H7 (cell line): ENCODE measurements around the gene SMCHD1. TPM values are rescaled to one million over a fixed set of nuclear protein-coding genes. Genes with fewer than 3 reads are reported as not detected.
A peak's percentile ranks its signal among the peaks of the same experiment; 100 is the strongest.
"Not testable (repeated sequence)": the region's sequence is repeated elsewhere in the genome, so short reads cannot be mapped to it uniquely, and the experiment has no call there.

Experiments
- DNase-seq: peaks from one replicate; pipeline ENCODE4 v3.0.0; 2012
- H3K27me3 ChIP-seq: 2 replicates; pipeline ENCODE4 v1.6.0; 2011; ENCODE audit warnings: mild to moderate bottlenecking, low read length; ENCODE audit not compliant: control insufficient read depth, insufficient read depth
- H3K36me3 ChIP-seq: replicated peaks from 2 replicates; pipeline ENCODE4 v1.5.1; 2011; ENCODE audit warnings: low read length; ENCODE audit not compliant: control insufficient read depth, insufficient read depth
- H3K4me3 ChIP-seq: 2 replicates; pipeline ENCODE4 v1.5.1; 2011; ENCODE audit warnings: low read depth, mild to moderate bottlenecking, control low read depth, low read length, moderate library complexity; ENCODE audit not compliant: insufficient read depth
- total RNA-seq: library from RNA; depleted of rRNA; stranded (reverse); fragments of >200 nt; shearing (Covaris generic); gene quantifications from 2 replicates; pipeline ENCODE4 v1.2.3, GENCODE V29; 2014

Gene SMCHD1
- total RNA-seq, 1 experiment from 2014 or later, result 24.4 TPM

DNA sequence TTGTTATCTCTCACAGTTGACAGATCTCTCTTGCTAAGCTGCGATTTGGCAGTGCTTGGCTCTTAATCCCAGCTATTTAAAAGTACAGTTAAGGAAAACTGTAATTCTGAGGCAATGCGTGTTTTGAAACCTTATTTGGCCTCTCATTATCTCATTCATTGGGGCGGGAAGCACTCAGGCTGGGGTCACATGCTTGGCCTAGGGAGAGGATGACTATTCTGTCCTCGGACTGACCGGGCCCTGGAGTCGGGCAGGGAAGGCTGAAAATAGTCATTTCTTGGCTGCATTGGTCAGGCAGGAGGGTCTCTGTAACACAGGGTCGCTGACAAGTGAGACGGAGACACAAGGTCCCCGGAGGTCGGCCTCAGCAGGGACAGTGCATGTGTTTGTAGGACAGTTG, 171.1 kb downstream of the SMCHD1 start:
- no peak for DNase-seq
- Histone ChIP-seq H3K4me3 (no peak overlapping the region), H3K27me3 (no peaks in the 10 kb centered on the region), H3K36me3 (no peaks in the 10 kb centered on the region)

DNA sequence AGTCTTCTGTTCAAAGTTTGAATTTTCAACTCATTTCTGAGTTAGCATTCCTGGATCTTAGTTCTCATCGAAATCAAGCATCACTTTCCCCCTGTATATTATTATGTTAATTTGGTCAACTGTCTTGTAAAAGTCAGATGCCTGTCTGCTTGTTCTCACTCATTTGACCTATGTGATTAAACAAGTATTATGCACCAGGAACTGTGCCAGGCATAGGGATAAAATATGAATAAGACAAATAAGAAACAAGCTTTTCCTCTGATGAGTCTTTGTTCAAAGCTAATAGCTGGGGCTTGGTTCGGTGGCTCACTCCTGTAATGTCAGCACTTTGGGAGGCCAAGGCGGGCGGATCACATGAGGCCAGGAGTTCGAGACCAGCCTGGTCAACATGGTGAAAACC, 171.5 kb downstream of the SMCHD1 start:
- DNase-seq, result no peak
- no peaks in the 10 kb centered on the region for H3K27me3 ChIP-seq
- no peaks in the 10 kb centered on the region for H3K36me3 ChIP-seq
- H3K4me3 ChIP-seq, result no peak overlapping the region

DNA sequence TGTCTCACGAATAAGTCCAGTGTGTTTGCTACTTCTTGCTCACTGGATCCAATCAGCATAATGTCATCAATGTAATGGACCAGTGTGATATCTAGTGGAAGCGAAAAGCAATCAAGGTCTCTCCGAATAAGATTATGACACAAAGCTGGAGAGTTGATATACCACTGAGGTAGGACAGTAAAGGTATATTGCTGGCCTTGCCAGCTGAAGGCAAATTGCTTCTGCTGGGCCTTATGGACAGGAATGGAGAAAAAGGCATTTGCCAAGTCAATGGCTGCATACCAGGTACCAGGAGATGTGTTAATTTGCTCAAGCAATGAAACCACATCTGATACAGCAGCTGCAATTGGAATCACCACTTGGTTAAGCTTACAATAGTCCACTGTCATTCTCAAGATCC, 180.6 kb downstream of the SMCHD1 start:
- not testable (repeated sequence) for DNase-seq, H3K4me3 ChIP-seq, H3K36me3 ChIP-seq, H3K27me3 ChIP-seq

DNA sequence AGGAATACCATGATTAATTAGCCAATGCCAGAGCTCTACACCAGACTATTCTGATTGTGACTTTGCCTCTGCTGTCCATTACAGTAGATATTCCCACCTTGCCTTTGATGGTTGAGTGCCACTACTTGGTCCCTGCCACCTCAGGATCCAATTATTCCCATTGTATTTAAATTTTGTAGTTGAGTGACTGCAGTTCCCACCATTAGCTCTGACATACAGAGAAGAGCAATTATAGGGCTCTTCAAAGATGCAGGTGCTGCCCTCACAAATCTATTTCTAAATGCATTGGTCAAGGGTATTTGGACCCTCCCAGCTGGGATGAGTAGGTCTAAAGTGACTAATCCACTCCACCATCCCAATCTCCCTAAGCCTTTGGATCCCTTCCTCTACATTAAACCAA, 181.8 kb downstream of the SMCHD1 start:
- not testable (repeated sequence) for H3K36me3 ChIP-seq, H3K4me3 ChIP-seq, DNase-seq, H3K27me3 ChIP-seq

DNA sequence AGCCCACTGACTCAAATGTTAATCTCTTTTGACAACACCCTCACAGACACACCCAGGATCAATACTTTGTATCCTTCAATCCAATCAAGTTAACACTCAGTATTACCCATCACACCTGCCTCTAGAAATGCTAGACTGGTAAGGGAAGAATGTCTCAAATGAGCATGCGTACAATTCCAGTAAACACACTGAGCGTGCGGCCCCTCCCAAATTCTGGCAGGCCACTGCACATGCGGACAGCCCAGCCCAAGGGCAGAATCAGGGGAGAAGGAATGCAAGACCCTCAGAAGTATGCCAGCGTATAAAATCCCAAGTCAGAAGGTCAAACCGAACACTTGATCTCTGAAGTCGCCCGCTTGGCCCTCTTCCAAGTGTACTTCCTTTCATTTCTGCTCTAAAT, 183.7 kb downstream of the SMCHD1 start:
- Histone ChIP-seq H3K4me3 (no peak overlapping the region), H3K27me3 (peaks cover 3% of the 10 kb centered on the region; the same call in 1 of the 2 replicates), H3K36me3 (no peaks in the 10 kb centered on the region)
- DNase-seq, result no peak

DNA sequence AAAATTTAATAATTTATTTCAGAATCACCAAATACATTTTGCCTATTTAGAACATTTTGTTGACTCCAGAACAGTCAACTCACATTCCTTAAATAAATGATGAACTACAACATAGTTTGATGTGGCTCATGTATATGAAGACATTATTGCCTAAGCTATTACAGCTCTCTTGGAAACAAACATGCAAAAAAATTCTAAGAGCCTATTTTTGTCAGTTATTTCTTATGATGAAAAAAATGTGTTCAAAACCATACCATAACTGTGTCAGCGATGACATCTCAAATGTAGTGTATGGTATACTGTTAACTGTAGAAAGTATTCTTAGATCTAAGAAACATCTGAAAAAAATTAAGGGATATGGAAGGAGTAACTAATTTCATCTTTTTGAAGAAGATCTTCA, 185.0 kb downstream of the SMCHD1 start:
- no peak for DNase-seq
- Histone ChIP-seq H3K36me3 (no peaks in the 10 kb centered on the region), H3K4me3 (no peak overlapping the region), H3K27me3 (peaks cover 12% of the 10 kb centered on the region)

DNA sequence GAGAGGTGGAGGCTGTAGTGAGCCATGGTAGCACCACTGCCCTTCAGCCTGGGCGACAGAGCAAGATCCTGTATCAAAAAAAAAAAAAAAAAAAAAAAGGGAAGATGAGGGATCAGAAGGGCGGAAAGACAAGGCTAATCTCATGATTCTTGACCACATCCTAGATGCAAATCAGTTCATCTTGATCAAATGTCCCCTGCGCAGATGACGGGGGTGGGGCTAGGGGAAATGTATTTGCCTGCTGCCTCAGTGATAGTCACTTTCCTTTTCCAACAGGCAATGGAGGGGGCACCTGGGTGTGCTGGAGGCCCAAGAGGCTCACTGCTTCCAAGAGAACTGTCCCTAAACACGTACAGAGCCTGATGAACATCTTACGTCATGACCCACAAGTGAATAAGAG, 187.6 kb downstream of the SMCHD1 start:
- no peak for DNase-seq
- Histone ChIP-seq H3K27me3 (peaks cover 36% of the 10 kb centered on the region), H3K36me3 (no peaks in the 10 kb centered on the region), H3K4me3 (no peak overlapping the region)

DNA sequence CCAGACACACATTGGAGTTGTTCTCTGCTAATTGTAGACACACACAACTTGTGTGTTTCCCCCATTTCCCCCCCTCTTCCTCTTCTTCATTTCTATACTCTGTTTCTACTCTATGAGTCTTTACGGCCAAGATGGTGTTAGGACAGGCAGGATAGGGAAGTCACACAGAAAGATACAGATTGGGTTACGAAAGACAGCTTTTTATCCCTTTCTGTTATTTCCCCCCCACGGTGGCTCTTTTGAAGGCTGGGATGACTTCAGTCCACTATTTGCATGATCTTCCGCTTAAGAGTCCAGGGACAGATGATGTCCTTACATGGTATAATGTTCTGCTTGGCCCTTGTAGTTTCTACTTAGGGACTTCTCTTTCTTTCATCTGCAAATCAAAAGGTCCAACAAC, 189.6 kb downstream of the SMCHD1 start:
- Histone ChIP-seq H3K36me3 (no peaks in the 10 kb centered on the region), H3K27me3 (peaks cover 50% of the 10 kb centered on the region), H3K4me3 (no peak overlapping the region)
- no peak for DNase-seq

DNA sequence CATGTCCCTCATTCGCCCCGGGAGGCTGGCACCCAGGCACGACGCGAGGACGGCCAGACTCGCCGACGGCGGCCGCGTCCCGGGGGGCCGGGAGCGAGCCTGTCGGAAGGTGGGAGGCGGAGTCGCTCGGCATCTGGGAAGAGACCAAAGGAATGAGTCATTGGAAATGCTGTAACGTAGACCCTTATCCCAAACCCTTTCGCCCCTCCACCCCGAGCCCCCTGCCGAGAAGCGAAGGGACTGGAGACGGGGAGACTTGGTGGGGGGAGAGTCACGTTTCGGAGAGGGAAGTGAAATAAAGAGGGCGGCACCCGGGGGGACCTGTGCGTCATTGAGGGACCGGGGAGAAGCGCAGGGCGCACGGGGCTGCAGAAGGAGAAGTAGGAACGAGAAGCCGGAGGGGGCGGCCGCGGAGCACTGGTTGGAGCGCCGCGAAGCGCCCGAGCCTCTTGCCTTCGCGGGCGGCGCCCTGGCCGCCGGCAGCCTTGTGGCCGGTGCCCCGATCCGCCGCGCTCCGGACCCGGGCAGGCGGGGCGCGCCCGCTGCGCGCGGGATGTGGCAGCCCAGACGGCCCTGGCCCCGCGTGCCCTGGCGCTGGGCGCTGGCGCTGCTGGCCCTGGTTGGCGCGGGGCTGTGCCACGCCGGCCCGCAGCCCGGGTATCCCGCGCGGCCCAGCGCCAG, 191.2 kb downstream of the SMCHD1 start, which contains the start of gene EMILIN2:
Gene EMILIN2, plus strand, starts transcription at position 371 of the 681 bp plus-strand sequence. Its CDS starts 183 bp downstream, at position 554.
- peaks cover 50% of the 10 kb centered on the region for H3K27me3 ChIP-seq
- no peaks in the 10 kb centered on the region for H3K36me3 ChIP-seq

DNA sequence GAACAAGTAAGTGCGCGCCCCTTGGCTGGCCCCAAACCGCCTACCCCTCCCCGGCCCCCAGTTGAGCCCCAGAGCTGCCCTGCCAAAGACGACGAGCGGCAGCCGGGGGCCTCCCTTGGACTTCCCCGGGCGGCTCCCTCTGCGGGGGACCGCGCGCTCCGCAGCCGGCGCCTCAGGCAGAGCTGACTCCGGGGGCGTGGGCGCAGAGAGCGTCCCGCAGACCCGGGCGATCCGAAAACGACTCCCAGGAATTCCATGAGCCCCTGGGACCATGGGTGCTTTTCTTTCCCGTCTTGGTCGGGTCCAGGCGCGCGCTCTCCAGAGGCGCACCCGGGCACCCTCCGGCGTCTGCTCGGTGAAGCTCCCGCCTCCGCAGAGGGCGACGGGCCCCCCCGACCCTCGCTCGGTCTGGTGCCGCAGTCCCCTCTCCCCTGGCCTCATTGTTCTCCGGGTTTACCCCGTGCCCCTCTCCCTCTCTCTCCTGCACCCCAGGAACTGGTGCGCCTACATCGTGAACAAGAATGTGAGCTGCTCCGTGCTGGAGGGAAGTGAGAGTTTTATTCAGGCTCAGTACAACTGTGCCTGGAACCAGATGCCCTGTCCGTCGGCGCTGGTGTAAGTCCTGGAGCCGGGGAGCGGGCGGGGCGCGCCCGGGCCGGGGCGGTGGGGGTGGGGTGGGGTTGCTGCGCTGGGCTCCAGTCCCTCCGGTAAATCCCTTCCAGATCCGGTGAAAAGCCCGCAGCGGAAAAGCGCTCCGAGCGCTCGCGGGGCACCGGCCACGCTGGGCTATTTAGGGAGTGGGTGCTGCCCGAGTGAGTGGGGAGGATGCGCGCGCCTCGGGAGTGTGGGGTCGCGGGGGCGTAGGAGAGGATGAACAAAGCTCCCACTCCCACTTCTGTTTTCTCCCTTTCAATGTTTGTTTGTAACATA, 192.1 kb downstream of the SMCHD1 start:
- Histone ChIP-seq H3K36me3 (no peaks in the 10 kb centered on the region), H3K4me3 (peak overlapping the region; percentile 68), H3K27me3 (peaks cover 50% of the 10 kb centered on the region)
- DNase-seq, result peak; percentile 92

More for the DNA sequence above, 191.2 kb downstream of the SMCHD1 start, which contains the start of gene EMILIN2:
- peak; percentile 88 for DNase-seq
- H3K4me3 ChIP-seq, result peak within 1 kb of the TSS; percentile 68

DNA sequence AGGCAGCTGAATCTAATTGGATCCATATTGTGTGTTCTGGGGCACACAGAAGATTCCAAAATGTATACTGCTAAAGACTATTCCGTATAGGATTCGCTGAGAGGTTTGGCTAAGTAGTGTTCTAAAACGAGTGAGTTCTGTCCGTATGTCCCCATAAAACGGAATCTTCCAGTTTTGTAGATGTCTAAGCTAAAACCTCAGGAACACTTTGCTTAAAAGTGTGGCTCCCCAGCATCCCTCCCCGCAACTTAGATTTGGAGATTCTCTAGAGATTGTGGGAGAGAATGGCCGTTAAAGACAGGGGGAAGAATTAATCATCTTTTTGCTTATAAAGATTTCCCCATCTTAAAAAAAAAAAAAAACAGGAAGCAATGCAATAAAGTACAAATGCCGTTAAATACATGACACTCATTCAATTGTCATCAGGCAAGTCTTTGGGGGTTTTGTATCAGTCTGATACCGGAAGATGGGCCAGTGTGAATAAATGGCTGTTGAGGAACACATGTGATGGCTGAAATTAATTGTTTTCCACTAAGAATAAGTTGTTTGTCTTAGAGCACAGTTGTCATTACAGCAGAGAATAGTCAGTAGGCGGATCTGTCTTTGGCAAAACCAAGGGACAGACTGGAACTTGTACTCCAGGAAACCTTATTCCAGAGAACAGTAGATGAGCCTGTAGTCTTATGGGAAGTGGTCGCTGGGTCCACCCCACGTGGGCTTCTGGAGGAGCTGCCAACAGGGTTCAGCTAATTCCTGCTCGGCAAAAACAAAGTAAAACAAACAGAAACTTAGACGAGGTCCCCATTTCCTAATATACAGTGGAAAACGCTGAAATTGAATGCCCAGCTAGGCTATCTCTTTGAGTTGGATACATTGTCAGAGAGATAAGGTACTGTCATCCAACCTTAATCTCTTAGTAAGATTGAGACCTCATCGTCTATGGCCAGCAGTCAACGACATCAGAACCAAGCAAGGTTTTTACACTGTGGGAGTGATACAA, 193.0 kb downstream of the SMCHD1 start:
- Histone ChIP-seq H3K27me3 (peaks cover 47% of the 10 kb centered on the region), H3K36me3 (no peaks in the 10 kb centered on the region), H3K4me3 (peak overlapping the region; percentile 68)
- peak; percentile 25 for DNase-seq

DNA sequence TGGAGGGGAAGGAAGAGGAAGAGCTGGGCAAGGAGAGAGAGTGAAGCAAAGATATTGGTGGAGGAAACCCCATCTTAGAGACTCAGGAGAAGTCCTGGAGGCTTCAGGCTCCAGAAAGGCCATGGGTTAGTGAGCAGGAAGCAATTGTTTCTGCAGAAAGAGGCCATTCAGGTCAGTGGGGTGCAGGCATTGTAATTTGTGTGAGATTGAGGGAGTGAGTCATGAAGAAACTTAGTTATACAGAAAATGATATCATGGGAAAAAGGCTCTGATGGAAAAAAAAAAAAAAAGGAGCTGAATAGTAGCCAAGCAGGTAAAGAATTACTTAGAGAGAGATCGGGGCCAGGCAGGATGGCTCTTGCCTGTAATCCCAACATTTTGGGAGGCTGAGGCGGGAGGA, 195.3 kb downstream of the SMCHD1 start:
- DNase-seq, result peak; percentile 3
- H3K4me3 ChIP-seq, result no peak overlapping the region
- peaks cover 35% of the 10 kb centered on the region for H3K27me3 ChIP-seq
- no peaks in the 10 kb centered on the region for H3K36me3 ChIP-seq

DNA sequence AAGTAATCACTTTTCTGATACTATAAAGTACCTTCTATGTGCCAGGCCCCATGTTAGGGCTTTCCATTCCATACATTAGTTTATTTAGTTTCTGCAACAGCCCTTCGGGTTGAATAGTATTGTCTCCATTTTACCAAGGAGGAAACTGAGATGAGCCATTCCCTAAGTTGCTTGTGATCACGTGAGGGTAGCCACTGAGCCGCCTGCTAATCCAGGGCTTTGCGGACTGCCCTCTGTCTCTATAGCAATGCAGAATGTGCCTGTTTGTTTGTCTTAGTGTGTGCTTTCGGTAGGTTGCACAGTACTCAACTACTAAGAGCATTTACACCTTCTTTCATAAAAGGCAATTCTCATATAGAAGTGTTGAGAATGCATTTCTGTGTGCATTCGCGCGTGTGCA, 196.2 kb downstream of the SMCHD1 start:
- Histone ChIP-seq H3K4me3 (no peak overlapping the region), H3K36me3 (no peaks in the 10 kb centered on the region), H3K27me3 (peaks cover 26% of the 10 kb centered on the region)
- no peak for DNase-seq

DNA sequence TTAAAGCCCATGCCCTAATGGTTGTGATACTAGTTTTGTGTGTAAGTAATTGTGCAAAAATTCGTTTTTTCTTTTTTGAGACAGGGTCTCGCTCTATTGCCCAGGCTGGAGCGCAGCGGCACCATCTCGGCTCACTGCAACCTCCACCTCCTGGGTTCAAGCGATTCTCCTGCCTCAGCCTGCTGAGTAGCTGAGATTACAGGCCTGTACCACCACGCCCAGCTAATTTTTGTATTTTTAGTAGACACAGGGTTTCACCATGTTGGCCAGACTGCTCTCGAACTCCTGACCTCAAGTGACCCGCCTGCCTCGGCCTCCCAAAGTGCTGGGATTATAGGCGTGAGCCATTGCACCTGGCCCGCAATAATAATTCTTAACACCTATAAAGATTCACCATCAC, 196.9 kb downstream of the SMCHD1 start:
- H3K4me3 ChIP-seq, H3K36me3 ChIP-seq, DNase-seq: not testable (repeated sequence)
- peaks cover 20% of the 10 kb centered on the region for H3K27me3 ChIP-seq
